ENCODE results near the gene PSMC3IP. TPM values are rescaled to one million over a fixed set of nuclear protein-coding genes. Genes with fewer than 3 reads are reported as not detected.

PSMC3IP gene
- polyA plus RNA-seq, 3 donors: 1.2 TPM; not detected in 2

DNA sequence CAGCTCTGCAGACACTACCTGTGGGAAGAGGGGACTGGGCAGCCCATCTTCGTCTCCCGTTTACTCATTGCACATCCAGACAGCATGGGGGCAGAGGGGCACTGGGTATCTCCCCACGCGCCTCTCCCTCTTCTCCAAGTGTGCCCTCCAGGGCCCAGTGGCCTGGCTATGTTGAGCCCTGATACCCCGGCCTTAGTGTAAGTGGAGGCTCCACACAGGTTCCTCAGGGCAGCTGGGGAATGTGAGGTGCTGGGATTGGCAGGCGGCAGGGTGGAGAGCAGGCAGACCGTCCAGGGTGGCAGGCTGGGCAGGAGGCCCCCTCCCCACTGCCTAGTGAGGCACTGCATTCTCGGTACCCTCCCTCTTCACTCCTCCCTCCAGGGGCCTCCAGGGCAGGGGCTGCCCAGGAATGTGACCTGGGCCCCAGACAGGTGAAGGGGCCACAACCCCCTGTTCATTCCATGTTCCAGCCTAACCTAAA is 54.7 kb downstream of the PSMC3IP start:
- H3K9me3 Mint-ChIP-seq: peaks cover 0 to 2% (median 0%) of the 10 kb centered on the region in 7 donors
- no peaks in the 10 kb centered on the region for H3K79me2 ChIP-seq (ENCODE audit: insufficient read depth, low read length)
- peaks cover 1 to 7% (median 3%) of the 10 kb centered on the region in 3 donors for H3K27me3 Mint-ChIP-seq (ENCODE audit: low read depth in 3 of 3)
- H2AFZ ChIP-seq (ENCODE audit: insufficient read depth, low read depth, low read length, poor library complexity, severe bottlenecking): no peak overlapping the region
- no peak overlapping the region for H3K27ac ChIP-seq (ENCODE audit: low read depth in 1 of 2, low read length in 2 of 2)
- peaks cover 34 to 51% of the 10 kb centered on the region in 2 donors for H3K36me3 Mint-ChIP-seq
- no peaks in the 10 kb centered on the region for H3K27me3 ChIP-seq (ENCODE audit: control insufficient read depth in 2 of 2, insufficient read depth in 2 of 2, low read length in 2 of 2)
- no peak overlapping the region for H3K4me3 ChIP-seq (replicated peaks in 1 of 3; ENCODE audit: low read depth in 2 of 3, low read length in 3 of 3)
- peaks cover 26 to 27% of the 10 kb centered on the region in 2 donors for H3K4me1 ChIP-seq (ENCODE audit: control insufficient read depth in 1 of 2, insufficient read depth in 2 of 2, low read length in 2 of 2)
- intact Hi-C loops (cut with micrococcal nuclease): no loop called here
- H4K20me1 ChIP-seq (ENCODE audit: insufficient read depth, low read length): peaks cover 46% of the 10 kb centered on the region
- H3K9ac ChIP-seq (ENCODE audit: insufficient read depth, low read length, poor library complexity, severe bottlenecking): no peak overlapping the region
- peaks cover 24 to 31% of the 10 kb centered on the region in 2 donors for H3K36me3 ChIP-seq (replicated peaks in 1 of 2; ENCODE audit: control insufficient read depth in 1 of 2, insufficient read depth in 2 of 2, low read length in 2 of 2)
- TF ChIP-seq, protein P1, sequence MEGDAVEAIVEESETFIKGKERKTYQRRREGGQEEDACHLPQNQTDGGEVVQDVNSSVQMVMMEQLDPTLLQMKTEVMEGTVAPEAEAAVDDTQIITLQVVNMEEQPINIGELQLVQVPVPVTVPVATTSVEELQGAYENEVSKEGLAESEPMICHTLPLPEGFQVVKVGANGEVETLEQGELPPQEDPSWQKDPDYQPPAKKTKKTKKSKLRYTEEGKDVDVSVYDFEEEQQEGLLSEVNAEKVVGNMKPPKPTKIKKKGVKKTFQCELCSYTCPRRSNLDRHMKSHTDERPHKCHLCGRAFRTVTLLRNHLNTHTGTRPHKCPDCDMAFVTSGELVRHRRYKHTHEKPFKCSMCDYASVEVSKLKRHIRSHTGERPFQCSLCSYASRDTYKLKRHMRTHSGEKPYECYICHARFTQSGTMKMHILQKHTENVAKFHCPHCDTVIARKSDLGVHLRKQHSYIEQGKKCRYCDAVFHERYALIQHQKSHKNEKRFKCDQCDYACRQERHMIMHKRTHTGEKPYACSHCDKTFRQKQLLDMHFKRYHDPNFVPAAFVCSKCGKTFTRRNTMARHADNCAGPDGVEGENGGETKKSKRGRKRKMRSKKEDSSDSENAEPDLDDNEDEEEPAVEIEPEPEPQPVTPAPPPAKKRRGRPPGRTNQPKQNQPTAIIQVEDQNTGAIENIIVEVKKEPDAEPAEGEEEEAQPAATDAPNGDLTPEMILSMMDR (IDR thresholded peaks at IDR 0.05): no peak
- peaks cover 33% of the 10 kb centered on the region for H3K4me1 Mint-ChIP-seq
- H3K4me2 ChIP-seq (replicated peaks; ENCODE audit: extremely low read depth, low read length, poor library complexity, severe bottlenecking): no peak overlapping the region
- DNase-seq: no peak
- no peaks in the 10 kb centered on the region for H3K9me3 ChIP-seq (replicated peaks in 1 of 2; ENCODE audit: control insufficient read depth in 1 of 2, insufficient read depth in 1 of 2, low read length in 2 of 2)
- H3K27ac Mint-ChIP-seq: no peak overlapping the region
- WGBS (ENCODE audit: insufficient coverage): 100% methylated on average over 3 of the region's 8 CpGs
- H3K4me3 Mint-ChIP-seq: no peak overlapping the region

Other genes with a start within 250 kb of the PSMC3IP start
- 100 to 1,000 TPM in 2 of 3 donors, 10 to 100 TPM in 1; 73.0 to 155 (median 110) TPM for gene STAT3, start 189.3 kb downstream of the PSMC3IP start, polyA plus RNA-seq
- gene CAVIN1, start 154.5 kb downstream of the PSMC3IP start, polyA plus RNA-seq: under 1 TPM in 1 of 3 donors, not detected in 2; 0.01 TPM
- gene ATP6V0A1, start 118.9 kb downstream of the PSMC3IP start, polyA plus RNA-seq: 100 to 1,000 TPM in 1 of 3 donors, 10 to 100 TPM in 2; 36.1 to 126 (median 55.1) TPM
- gene NAGLU, start 41.5 kb downstream of the PSMC3IP start, polyA plus RNA-seq: 10 to 100 TPM; 10.4 to 32.9 (median 24.9) TPM
- under 1 TPM; 0.19 to 0.72 (median 0.27) TPM for gene HSD17B1, start 24.8 kb downstream of the PSMC3IP start, polyA plus RNA-seq
- gene COASY, start 15.6 kb downstream of the PSMC3IP start, polyA plus RNA-seq: 10 to 100 TPM; 52.6 to 63.8 (median 57.9) TPM
- 100 to 1,000 TPM in 1 of 3 donors, 10 to 100 TPM in 2; 61.4 to 106 (median 63.5) TPM for gene MLX, start 10.6 kb downstream of the PSMC3IP start, polyA plus RNA-seq
- gene RETREG3, start 31.6 kb upstream of the PSMC3IP start, polyA plus RNA-seq: 10 to 100 TPM; 34.0 to 69.9 (median 69.9) TPM
- gene TUBG1, start 32.0 kb upstream of the PSMC3IP start, polyA plus RNA-seq: 10 to 100 TPM in 2 of 3 donors, 1 to 10 TPM in 1; 7.5 to 17.4 (median 10.2) TPM
- gene TUBG2, start 81.6 kb upstream of the PSMC3IP start, polyA plus RNA-seq: 1 to 10 TPM in 1 of 3 donors, under 1 TPM in 2; 0.31 to 7.3 (median 0.47) TPM
- under 1 TPM; 0.38 to 0.43 (median 0.41) TPM for gene PLEKHH3, start 99.3 kb upstream of the PSMC3IP start, polyA plus RNA-seq
- under 1 TPM in 2 of 3 donors, not detected in 1; 0.13 to 0.37 TPM for gene CCR10, start 104.1 kb upstream of the PSMC3IP start, polyA plus RNA-seq
- gene CNTNAP1, start 104.8 kb upstream of the PSMC3IP start, polyA plus RNA-seq: under 1 TPM in 2 of 3 donors, not detected in 1; 0.23 to 0.24 TPM
- 100 to 1,000 TPM in 1 of 3 donors, 10 to 100 TPM in 2; 12.3 to 169 (median 17.8) TPM for gene EZH1, start 167.3 kb upstream of the PSMC3IP start, polyA plus RNA-seq
- not detected for gene RAMP2, start 183.5 kb upstream of the PSMC3IP start, polyA plus RNA-seq
- 100 to 1,000 TPM in 2 of 3 donors, 10 to 100 TPM in 1; 71.3 to 125 (median 104) TPM for gene VPS25, start 195.7 kb upstream of the PSMC3IP start, polyA plus RNA-seq
- gene WNK4, start 202.9 kb upstream of the PSMC3IP start, polyA plus RNA-seq: not detected
- 100 to 1,000 TPM in 2 of 3 donors, 10 to 100 TPM in 1; 21.5 to 171 (median 156) TPM for gene COA3, start 221.0 kb upstream of the PSMC3IP start, polyA plus RNA-seq
- not detected for gene CNTD1, start 221.1 kb upstream of the PSMC3IP start, polyA plus RNA-seq
- gene BECN1, start 246.6 kb upstream of the PSMC3IP start, polyA plus RNA-seq: 100 to 1,000 TPM in 1 of 3 donors, 10 to 100 TPM in 2; 68.1 to 105 (median 91.8) TPM

Data from CD14-positive monocyte (primary cell).